ENCODE measurements around the gene PLEKHA5. TPM values are rescaled to one million over a fixed set of nuclear protein-coding genes. Genes with fewer than 3 reads are reported as not detected.

PLEKHA5 gene
- total RNA-seq, 1 donor from 2014 or later: 68.6 TPM

DNA sequence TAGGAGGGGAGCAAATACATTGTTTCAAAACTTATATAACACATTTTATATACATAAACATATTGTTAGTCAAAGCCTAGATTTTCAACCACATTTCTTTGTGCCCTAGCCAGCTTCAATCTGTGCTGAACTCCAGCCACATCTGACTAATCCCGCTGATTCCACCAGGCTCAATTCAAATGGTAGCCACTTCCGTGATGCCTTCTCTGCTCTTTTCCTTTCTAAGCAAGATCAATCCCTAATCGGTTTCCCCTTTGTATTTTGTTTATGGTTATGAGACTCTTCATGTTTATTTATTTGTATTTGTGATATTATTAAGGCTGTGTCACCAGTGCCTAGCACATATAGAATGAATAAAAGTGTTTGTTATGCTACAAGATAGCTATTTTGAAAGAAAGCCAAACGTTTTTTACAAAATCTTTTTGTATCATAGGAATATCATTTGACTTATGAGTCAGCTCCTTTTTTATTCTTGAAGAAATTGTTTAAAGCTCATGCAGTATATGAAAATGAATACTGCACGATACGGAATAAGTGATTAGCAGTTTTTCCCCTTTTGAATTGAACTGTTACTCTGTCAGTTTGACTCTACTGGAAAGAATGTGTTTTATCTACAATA is 110.2 kb downstream of the PLEKHA5 start:
- H3K4me3 Mint-ChIP-seq: no peak overlapping the region
- no peaks in the 10 kb centered on the region for H3K27me3 Mint-ChIP-seq
- TF ChIP-seq, protein P1, sequence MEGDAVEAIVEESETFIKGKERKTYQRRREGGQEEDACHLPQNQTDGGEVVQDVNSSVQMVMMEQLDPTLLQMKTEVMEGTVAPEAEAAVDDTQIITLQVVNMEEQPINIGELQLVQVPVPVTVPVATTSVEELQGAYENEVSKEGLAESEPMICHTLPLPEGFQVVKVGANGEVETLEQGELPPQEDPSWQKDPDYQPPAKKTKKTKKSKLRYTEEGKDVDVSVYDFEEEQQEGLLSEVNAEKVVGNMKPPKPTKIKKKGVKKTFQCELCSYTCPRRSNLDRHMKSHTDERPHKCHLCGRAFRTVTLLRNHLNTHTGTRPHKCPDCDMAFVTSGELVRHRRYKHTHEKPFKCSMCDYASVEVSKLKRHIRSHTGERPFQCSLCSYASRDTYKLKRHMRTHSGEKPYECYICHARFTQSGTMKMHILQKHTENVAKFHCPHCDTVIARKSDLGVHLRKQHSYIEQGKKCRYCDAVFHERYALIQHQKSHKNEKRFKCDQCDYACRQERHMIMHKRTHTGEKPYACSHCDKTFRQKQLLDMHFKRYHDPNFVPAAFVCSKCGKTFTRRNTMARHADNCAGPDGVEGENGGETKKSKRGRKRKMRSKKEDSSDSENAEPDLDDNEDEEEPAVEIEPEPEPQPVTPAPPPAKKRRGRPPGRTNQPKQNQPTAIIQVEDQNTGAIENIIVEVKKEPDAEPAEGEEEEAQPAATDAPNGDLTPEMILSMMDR (conservative IDR thresholded peaks at IDR 0.05): no peak
- peaks cover 12% of the 10 kb centered on the region for H3K36me3 Mint-ChIP-seq
- peaks cover 16% of the 10 kb centered on the region for H3K4me1 Mint-ChIP-seq (ENCODE audit: unreplicated experiment)
- no peak for DNase-seq (ENCODE audit: extremely low spot score, unreplicated experiment)
- no peaks in the 10 kb centered on the region for H3K9me3 Mint-ChIP-seq
- H3K27ac Mint-ChIP-seq: no peak overlapping the region

DNA sequence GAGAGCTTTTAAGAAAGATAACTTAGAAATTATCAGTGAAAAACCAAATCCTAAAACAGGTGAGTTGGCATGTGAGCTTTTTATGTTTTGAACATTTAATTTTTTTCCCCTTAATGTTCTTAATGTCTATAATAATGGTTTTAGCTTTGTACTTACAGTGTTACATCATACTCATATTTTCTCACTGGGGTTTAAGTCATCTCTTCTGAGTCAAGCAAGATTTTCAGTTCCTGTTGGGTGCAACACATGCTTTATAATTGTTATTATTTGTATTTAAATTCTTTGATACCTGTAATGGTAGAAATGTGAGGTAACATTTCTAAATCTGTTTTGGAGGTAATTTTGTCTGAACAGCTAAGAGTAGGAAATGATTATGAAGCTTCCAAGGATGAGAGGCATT is 113.0 kb downstream of the PLEKHA5 start:
- H3K9me3 Mint-ChIP-seq: no peaks in the 10 kb centered on the region
- TF ChIP-seq, protein P1 (conservative IDR thresholded peaks at IDR 0.05): no peak
- no peak for DNase-seq (ENCODE audit: extremely low spot score, unreplicated experiment)
- peaks cover 12% of the 10 kb centered on the region for H3K36me3 Mint-ChIP-seq
- no peaks in the 10 kb centered on the region for H3K27me3 Mint-ChIP-seq
- no peak overlapping the region for H3K27ac Mint-ChIP-seq
- H3K4me3 Mint-ChIP-seq: no peak overlapping the region
- H3K4me1 Mint-ChIP-seq (ENCODE audit: unreplicated experiment): peaks cover 4% of the 10 kb centered on the region

GRCh38 chr12:19243551-19243950 is 114.0 kb downstream of the PLEKHA5 start:
- Mint-ChIP-seq H3K27ac (no peak overlapping the region), H3K27me3 (no peaks in the 10 kb centered on the region), H3K4me3 (no peak overlapping the region), H3K9me3 (no peaks in the 10 kb centered on the region), H3K36me3 (peaks cover 12% of the 10 kb centered on the region), H3K4me1 (ENCODE audit: unreplicated experiment) (peaks cover 4% of the 10 kb centered on the region)
- TF ChIP-seq, protein P1 (conservative IDR thresholded peaks at IDR 0.05): no peak
- DNase-seq (ENCODE audit: extremely low spot score, unreplicated experiment): no peak

DNA sequence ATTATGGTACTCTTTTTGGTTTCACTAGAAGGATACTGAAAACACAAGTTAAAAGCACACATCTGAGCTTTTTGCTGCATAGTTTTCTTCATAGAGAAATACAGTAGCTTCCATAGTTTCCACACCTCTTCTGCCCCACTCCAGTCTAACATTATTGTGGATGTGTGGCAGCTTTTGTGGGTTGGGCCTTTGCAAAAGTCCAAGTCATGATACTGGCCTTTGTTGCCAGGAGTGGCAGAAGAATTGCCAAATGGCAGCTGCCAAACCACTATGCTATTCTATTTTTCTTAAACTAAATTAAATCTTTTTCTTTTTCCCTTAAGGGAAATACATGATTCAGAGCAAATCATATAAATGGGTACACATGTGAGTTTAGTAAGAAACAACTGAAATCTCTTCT is 114.8 kb downstream of the PLEKHA5 start:
- no peaks in the 10 kb centered on the region for H3K9me3 Mint-ChIP-seq
- no peak overlapping the region for H3K27ac Mint-ChIP-seq
- no peaks in the 10 kb centered on the region for H3K27me3 Mint-ChIP-seq
- TF ChIP-seq, protein P1 (conservative IDR thresholded peaks at IDR 0.05): no peak
- H3K36me3 Mint-ChIP-seq: peaks cover 12% of the 10 kb centered on the region
- no peak for DNase-seq (ENCODE audit: extremely low spot score, unreplicated experiment)
- H3K4me1 Mint-ChIP-seq (ENCODE audit: unreplicated experiment): peaks cover 4% of the 10 kb centered on the region
- no peak overlapping the region for H3K4me3 Mint-ChIP-seq

DNA sequence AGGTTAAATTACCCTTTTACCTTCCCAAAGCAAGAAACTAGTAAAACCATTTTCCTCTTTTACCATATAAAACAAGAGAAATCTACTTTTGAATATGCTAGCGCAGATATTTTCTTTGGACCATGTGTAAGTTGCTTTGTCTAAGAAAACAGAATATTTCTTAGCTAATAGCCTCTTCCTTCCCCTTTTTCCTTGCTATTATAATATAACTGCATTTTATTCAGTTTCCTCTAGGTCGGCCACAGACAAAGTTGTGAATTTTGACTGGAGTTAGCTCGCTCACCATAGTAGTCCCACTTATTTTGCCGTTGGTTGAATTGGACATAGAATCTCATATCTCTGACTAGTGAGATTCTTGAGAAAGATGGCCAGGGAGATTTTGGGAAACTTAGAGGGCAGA is 115.6 kb downstream of the PLEKHA5 start:
- Mint-ChIP-seq H3K27ac (no peak overlapping the region), H3K4me3 (no peak overlapping the region), H3K27me3 (no peaks in the 10 kb centered on the region), H3K4me1 (ENCODE audit: unreplicated experiment) (peaks cover 4% of the 10 kb centered on the region), H3K9me3 (no peaks in the 10 kb centered on the region), H3K36me3 (peaks cover 7% of the 10 kb centered on the region)
- DNase-seq (ENCODE audit: extremely low spot score, unreplicated experiment): no peak
- TF ChIP-seq, protein P1 (conservative IDR thresholded peaks at IDR 0.05): no peak

GRCh38 chr12:19245666-19246065 is 116.1 kb downstream of the PLEKHA5 start:
- Mint-ChIP-seq H3K4me3 (no peak overlapping the region), H3K9me3 (no peaks in the 10 kb centered on the region), H3K36me3 (peaks cover 7% of the 10 kb centered on the region), H3K27me3 (no peaks in the 10 kb centered on the region), H3K4me1 (ENCODE audit: unreplicated experiment) (peaks cover 4% of the 10 kb centered on the region), H3K27ac (no peak overlapping the region)
- no peak for DNase-seq (ENCODE audit: extremely low spot score, unreplicated experiment)
- TF ChIP-seq, protein P1 (conservative IDR thresholded peaks at IDR 0.05): no peak

Data from type B pancreatic cell (in vitro differentiated cells).